HG03095 (cell line): ENCODE measurements around the gene PARP1.
"Not testable (repeated sequence)": the region's sequence is repeated elsewhere in the genome, so short reads cannot be mapped to it uniquely, and the experiment has no call there.

ENCODE experiments used
- ATAC-seq: cut with Tn5 transposase; IDR thresholded peaks from one replicate; pipeline ENCODE4 v1.9.1; 2021; ENCODE audit warnings: moderate library complexity; ENCODE audit not compliant: unreplicated experiment

PARP1 gene

DNA sequence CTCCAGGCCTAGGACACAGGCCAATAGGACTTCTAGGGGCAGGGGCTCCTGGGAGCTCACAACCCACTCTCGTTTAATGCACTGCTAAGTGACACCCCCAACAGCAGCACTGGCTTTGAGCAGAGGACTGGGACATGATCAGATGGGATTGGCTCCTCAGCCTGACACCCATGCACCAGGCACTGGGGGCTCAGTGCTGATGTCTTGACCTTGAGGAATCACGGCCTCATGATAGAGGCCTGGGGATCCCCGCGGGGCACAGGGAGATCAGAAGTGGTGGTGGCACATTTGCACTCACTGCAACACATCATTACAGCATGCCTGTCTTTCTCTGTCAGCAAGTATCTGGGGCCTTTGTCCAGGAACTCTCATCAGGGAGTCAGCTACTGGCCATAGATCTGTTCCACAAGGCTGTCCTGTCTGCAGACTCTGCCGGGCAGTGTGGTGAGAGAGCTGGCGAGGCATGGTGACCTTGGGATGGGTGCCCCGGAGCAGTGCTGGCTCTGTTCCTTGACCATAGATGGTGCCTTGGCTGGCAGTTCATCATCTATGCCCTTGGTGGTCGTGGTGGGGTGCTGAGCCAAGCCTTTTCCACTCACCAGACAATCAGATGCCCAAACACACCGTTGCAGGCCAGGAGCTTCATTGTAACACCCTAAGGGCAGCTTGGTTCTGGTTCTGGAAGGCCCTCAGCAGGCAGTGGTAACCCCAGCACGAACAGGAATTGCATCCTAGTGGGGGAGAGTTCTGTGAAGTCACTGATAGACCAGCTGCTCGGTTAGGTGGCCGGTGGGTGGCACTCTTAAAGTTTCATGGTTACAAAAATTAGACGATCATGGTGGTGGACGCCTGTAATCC, 22.2 kb upstream of the PARP1 start:
- ATAC-seq = no peak

DNA sequence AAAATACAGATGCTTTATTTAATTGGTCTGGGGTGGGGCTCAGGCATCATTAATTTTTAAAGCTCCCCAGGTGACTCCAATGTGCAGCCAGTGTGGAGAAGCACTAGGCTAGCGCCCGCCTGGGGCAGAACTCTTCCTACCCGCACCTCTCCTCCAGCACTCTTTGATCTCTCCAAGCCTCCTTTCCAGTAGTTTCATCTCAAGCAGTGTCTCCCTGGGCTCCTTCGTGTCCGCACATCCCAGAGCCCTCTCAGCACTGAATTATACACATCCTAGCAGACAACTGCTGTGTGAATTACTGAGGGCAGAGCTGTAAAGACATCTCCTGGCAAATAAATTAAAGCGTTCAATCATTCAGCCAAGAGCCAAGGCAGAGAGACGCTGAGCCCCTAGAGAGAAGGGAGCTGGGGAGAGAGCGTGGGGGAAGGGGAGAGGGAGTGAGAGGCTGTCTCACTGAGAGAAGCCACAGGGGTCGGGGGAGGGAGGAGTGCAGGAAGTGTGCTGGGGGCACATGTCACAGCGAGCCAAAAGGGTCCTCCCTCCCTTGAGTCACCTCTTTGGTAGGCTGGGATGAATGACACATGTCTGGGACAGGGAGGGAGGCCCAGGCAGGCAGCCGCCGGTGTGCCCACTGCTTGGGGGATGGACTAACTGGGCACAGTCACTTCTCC, 21.0 kb upstream of the PARP1 start:
- ATAC-seq = no peak

DNA sequence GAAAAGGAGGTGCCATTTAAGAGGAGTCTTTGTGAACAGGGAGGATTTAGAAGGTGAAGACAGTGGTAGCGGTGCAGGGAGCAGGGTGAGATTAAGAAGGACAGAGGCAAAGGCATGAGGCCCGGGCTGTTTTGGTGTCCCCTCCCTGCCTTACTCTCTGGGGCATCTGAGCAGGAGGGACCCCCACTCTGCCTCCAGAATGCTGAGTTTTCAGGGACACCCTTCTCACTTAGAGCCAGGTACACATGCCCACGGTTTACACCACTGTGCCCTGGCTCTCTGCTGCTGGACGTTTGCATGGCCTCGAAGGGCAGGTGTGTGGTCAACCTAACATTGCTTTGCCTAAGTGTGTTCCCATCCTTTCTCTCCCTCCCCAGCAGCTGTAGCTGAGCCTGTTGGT, 20.5 kb upstream of the PARP1 start:
- no peak for ATAC-seq

DNA sequence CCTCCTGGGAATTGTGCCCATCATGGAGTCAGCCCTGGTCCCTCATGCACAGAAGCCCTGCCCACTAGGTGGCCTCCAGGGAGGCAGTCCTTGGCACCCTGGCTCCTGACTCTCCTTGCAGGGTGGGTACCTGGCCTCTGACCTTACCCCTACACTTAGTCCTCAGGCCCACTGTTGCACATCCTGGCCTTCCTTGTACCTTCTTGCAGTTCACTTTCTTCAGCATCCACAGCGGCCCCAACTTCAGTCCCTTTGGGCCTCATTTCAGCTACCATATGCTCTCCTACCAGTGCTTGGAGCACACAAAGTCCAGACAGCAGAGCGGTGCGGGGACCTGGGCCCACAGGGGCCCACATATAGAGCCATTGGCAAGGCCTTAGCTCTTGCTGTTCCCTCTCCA, 19.2 kb upstream of the PARP1 start:
- ATAC-seq = no peak

DNA sequence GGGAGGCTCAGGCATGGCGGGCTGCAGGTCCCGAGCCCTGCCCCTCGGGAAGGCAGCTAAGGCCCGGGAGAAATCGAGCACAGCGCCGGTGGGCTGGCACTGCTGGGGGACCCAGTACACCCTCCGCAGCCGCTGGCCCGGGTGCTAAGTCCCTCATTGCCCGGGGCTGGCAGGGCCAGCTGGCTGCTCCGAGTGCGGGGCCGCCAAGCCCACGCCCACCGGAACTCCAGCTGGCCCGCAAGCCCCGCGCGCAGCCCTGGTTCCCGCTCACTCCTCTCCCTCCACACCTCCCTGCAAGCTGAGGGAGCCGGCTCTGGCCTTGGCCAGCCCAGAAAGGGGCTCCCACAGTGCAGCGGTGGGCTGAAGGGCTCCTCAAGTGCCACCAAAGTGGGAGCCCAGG, 18.5 kb upstream of the PARP1 start:
- not testable (repeated sequence) for ATAC-seq

DNA sequence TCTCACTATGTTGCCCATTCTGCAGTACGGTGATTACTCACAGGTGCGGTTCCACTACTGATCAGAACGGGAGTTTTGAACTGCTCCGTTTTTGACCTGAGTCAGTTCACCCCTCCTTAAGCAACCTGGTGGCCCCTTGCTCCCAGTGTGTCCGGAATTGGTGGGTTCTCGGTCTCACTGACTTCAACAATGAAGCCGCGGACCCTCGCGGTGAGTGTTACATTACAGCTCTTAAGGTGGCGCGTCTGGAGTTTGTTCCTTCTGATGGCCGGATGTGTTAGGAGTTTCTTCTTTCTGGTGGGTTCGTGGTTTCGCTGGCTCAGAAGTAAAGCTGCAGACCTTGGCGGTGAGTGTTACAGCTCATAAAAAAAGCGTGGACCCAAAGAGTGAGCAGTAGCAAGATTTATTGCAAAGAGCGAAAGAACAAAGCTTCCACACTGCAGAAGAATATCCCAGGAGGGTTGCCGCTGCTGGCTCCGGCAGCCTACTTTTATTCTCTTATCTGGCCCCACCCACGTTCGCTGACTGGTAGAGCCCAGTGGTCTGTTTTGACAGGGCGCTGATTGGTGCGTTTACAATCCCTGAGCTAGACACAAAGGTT, 17.6 kb upstream of the PARP1 start:
- peak; percentile 64 for ATAC-seq

DNA sequence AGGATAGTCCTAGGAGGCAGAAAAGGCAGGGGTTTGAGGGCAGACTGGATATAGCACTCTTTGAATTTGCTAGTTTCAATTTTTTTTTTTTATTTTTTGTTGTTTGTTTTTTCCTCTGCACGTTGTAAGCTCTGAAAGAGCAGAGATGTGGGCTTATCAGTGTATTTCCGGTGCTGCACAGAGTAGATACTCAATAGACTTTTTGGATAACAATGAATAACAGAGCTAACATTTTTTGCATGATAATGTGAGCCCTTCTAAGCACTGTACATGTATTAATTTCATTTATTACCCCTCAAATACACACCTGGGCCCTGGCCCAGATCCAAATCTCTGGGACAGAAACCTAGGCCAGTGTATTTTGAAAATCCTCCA, 17.1 kb upstream of the PARP1 start:
- ATAC-seq = peak; percentile 13

DNA sequence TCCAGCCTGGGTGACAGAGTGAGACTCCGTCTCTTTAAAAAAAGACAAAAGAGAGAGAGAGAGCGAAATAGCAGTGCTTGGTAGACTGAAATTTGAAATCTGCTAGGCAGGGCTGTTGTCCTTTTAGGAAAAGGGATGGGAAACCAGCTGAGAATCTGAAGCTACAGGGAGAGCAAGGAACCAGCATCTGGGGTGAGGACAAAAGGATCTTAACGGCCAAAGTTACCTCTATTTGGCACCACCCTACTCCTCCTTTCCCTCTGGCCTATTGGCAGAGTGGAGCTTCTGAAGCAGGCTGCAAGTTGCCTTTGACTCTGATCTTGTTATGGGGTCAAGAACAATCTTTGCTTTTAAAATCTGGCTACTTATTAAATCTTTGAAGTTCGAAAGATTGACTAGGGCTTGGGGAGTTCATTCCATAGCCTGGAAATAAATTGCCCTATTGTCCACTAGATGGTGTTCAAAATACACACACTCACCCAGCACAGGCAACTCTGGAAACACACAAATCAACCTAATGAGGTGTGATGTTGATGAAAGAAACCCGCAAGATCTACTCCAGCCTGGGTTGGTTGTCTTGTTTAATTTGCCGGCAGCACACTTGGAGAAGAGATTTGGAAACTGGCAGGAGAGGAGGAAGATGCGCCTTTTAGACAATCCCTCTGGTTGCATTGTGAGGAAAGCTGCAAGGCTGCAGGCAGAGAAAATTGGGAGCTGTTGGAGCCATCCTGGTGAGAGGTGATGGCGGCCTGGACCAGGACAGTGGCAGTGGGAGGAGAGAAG, 16.5 kb upstream of the PARP1 start:
- no peak for ATAC-seq

DNA sequence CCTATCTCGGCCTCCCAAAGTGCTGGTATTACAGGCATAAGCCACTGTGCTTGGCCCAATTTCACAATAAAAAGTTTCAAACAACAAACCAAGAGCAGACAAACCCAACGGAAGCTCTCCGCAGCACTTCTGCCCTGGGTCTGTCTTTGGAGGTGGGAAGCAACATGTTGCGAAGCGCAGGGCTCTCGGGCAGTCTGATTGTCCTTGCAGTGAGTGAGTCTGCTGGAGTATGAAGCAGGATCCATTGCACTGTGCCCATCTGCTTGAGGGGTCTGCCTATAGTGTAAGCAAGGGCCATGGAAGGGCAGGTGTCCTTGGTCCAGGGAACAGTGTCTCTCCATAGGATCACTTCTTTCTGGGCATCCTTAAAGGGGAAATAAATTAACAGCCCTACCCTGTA, 14.6 kb upstream of the PARP1 start:
- no peak for ATAC-seq

DNA sequence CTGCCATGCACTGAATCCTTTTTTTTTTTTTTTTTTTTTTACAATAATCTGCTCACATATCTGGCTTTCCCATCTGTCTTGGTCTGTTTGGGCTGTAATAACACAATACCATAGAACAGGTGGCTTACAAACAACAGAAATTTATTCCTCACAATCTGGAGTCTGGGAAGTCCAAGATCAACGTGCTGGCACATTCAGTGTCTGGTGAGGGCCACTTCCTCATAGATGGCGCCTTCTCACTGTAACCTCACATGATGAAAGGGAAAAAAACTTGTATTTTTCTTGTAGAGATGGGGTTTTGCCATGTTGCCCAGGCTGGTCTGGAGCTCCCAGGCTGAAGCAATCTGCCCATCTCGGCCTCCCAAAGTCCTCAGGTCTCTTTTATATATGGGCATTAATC, 13.0 kb upstream of the PARP1 start:
- ATAC-seq = no peak

DNA sequence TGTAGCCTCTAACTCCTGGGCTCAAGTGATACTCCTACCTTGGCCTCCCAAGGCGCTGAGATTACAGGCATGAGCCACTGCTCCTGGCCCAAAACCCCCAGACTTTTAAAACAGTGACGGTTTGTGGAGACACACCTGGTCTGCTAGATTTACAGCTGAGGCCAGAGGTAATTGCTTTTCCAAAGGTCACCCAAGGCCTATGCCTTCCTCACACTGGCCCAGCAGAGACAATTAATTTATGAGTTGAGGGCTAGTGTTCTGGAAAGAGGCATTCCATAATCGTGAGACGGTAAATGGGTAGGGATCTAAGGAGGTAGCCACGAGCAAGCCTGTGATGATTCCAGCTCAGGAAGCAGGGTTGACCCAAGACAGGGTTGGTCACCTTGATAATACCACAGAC, 12.4 kb upstream of the PARP1 start:
- ATAC-seq = no peak

DNA sequence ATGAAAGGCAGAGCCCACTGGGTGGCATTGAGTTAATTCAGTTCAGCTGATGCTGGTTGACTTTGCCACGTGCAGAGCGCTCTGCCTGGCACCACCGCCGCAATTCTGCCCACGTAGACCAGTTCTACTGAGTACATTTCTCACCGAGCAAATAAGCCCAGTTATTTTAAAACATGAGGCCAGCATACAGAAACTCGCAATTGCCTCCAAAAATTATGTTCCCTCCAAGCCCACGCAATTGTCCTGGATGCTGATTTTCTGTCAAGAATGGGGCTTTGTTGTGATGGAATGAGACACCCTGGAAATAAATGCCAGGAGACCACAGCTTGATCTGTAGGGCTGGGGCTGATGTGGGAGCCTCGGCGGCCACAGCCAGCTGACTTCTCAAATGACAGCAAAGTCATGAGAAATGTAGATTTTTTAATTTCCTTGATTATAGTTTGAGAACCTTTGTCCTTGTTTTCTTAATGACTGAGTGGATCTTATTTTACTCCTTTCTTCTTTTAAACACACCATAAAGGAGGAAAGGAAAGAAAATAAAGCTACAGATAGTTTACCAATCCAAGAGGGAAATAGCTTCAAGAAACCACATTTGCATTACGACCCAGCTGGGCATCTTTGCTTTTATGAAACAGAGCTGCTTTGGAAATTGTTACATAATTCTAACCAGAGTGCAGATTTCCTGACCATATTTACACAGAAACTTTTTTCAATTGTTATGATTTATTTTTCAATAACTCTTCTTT, 11.6 kb upstream of the PARP1 start:
- ATAC-seq = no peak

DNA sequence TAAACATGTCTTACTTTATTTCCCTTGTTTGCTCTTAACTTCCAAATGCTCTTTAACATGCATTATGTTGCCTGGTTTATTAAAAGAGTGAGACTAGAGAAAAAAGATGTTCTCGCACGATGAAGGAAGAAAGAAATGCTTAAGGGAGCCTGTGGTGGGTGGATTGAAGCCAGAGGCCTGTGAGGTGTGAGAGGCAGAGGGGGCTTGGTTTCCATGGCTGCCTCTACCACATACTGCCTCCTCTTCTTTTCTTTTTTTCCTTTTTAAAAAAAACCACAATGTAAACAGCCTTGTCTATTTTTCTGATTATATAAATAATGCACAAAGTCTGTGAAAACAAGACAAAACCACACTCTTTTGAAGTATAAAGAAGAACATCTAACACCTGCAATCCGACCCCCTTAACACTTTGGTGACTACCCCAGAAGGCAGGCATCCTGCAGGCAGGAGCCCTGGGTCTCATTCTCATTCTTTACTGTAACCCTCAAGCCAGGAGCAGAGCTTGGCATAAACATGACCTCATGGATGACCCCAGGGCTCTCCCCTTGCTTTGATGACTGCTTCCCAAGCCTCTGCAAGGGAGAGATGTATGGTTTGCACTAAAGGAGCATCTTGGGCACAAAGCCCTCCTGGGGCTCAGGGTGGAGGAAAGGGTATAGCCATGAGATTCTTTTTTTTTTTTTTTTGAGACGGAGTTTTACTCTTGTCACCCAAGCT, 10.1 kb upstream of the PARP1 start:
- no peak for ATAC-seq

DNA sequence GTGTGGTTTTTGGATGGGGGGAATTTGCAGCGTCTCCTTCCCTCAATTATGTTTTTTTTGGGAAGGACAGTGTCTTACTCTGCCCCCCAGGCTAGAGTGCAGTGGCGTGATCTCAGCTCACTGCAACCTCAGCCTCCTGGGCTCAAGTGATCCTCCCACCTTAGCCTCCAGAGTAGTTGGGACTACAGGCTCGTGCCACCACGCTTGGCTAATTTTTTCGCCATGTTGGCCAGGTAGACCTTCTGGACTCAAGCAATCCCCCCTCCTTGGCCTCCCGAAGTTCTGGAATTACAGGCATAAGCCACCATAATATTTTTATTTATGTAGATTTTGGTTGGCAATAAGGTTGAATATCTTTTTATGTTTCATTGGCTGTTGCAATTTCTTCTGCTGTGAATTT, 9.5 kb upstream of the PARP1 start:
- ATAC-seq = no peak

DNA sequence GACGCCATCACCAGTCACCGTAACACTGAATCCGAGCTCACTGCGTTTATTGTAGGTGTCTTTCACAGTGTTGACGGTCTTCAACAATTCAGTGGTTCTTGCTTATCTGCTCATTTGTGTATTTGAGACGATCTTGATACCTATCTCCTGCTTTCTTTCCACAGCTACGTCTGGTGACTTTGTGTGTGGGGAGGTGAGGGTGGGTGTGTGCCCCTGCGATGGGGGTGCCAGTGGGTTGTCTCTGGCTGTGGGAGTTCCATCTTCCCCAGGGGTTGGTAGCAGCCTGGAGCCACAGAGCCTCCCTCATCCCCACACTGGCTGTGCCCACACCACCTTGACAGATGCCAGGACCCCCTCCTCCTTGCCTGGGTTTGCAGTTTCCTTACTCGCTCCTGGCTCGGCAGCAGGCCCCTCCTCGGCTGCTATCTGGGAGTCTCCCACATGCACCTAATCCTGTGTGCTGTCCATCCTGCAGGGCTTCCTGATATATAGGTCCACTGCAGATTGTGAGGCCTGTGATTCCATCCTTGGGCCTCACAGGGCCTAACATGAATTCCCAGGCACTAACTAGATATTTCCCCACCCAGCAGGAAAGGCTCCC, 6.3 kb upstream of the PARP1 start:
- ATAC-seq = no peak

DNA sequence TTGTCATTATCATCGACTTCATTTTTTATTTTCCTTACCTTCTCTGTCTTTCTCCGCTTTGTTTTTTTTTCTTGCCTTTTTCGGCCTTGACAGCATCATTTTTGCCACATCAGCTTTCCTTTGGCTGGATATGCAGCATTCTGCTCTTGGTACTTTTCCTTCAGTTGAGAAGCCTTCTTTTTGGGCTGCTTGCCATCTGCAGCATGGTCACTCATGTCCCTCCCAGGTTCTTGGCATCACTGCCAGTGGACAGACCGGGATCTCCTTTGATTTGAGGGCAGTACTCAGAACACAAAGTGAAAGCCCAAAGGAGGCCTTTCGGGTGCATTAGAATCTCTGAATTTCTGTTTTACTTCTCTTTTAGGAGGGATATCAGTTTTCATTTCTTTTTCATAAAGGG, 3.7 kb upstream of the PARP1 start:
- ATAC-seq = no peak

DNA sequence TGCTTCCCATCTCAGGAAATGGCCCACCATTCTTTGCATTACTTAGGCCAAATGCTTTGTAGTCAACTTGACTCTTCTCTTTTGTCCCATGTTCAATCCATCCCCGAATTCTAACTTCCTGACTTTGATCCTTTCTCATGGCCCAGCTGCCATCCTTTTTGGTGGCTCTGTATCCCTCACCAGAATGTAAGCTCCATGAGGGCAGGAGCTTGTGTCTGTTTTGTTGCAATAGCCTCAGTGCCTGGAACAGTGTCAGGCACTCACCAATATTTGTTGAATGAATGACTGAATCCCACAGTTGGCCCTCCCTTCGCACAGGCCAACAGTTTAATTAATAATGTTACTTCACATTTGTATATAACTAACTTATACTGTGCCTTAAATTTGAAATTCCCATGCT, 3.1 kb upstream of the PARP1 start:
- no peak for ATAC-seq

DNA sequence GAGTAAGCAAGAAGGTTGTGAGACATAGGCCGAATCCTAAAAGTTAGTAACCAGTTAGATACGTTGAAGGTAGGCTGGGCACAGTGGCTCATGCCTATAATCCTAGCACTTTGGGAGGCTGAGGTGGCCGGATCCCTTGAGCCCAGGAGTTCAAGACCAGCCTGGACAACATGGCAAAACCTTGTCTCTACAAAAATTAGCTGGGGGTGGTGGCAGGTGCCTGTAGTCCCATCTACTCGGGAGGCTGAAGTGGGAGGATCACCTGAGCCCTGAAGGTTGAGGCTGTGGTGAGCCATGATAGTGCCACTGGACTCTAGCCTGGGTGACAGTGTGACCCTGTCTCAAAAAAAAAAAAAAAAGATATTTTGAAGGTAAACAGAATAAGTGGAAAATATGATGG, 1.5 kb upstream of the PARP1 start:
- ATAC-seq = no peak

DNA sequence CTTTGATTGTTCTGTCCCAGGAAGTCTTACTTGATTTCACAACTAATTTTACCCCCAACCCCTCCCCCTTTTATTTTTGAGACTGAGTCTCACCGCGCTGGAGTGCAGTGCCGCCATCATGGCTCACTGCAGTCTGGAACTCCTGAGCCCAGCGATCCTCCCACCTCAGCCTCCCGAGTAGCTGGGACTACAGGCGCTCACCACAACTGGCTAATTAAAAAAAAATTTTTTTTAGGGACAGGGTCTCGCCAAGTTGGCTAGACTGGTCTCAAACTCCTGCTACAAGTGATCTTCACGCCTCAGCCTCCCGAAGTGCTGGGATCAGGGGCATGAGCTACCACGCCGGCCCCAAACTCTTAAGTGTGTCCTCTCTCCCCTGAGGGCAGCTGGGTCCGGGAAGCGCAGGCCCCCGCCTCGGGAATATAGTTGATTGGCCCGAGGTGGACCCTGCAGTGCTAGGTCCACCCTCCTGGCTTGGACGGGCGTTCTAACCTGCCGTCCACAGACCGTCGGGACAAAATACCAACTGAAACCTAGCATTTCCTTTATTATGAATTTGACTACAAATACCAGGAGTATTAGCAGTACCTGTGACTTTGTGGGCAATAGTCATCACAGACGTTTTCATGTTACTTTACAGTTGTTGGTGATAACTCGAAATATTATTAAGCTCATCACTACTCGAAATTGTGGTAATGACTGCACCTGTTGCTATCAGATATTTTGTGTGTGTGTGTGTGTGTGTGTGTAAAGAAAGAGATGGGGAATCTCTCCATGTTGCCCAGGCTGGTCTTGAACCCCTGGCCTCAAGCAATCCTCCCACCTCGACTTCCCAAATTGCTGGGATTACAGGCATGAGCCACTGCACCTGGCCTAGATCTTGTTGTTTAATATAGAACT, 642 bp upstream of the PARP1 start:
- no peak for ATAC-seq
